HCT116 (cell line): ENCODE data around the gene PWWP2B. TPM values are rescaled to one million over a fixed set of nuclear protein-coding genes. Genes with fewer than 3 reads are reported as not detected.

Experiments
- ATAC-seq: fragments of 200-7000 bp; cut with Tn5 transposase; 2 replicates; pipeline ENCODE4 v1.9.1; 2020; ENCODE audit warnings: mild to moderate bottlenecking, moderate library complexity
- Bru-seq: library from RNA; stranded (reverse); fragments of 400-500 nt; gene quantifications from one replicate; lab custom pipeline; 2021; lab: Mats Ljungman, UMichigan
- BruChase-seq, 2 experiments: library from RNA; stranded (reverse); fragments of 400-500 nt; gene quantifications; one replicate each; lab custom pipeline; 2021; lab: Mats Ljungman, UMichigan
- BruUV-seq: library from RNA; stranded (reverse); fragments of 400-500 nt; replicated peaks from 2 replicates; lab custom pipeline; 2021; lab: Mats Ljungman, UMichigan
- CTCF ChIA-PET: fragments of 300-600 bp; sonication (Branson Sonifier 250); formaldehyde crosslinking; loops from one replicate; lab custom pipeline; 2021; ENCODE audit warnings: antibody characterized with exemption; lab: Charles Lee
- POLR2A ChIA-PET: fragments of 300-600, 350-600 bp; sonication (Branson Sonifier 250); formaldehyde crosslinking; loops from one replicate; lab custom pipeline; 2021; ENCODE audit warnings: antibody characterized with exemption; lab: Charles Lee
- RAD21 ChIA-PET, 2 experiments: fragments of 300-600 bp; sonication (Branson Sonifier 250); formaldehyde crosslinking; loops; one replicate each; lab custom pipeline; 2023; ENCODE audit warnings: low total read pairs in 2 of 2; ENCODE audit not compliant: uncharacterized antibody in 2 of 2, unreplicated experiment in 2 of 2, low non-redundant PET in 1 of 2; lab: Charles Lee
- DNase-seq: peaks from one replicate; pipeline ENCODE4 v3.0.0-alpha.2; 2010; ENCODE audit warnings: low read depth, low spot score
- H2AFZ ChIP-seq: fragments of 200-600 bp; shearing (Covaris generic), sonication (generic); 2 replicates; pipeline ENCODE4 v1.6.1; 2017; ENCODE audit warnings: low read depth, mixed run types, mixed read lengths, antibody characterized with exemption, low read length; ENCODE audit not compliant: poor library complexity, severe bottlenecking
- H3K27ac ChIP-seq: 2 replicates; pipeline ENCODE4 v1.5.1; 2012; ENCODE audit warnings: low read depth, low read length
- H3K27me3 ChIP-seq: fragments of 200-600 bp; sonication (generic); 2 replicates; pipeline ENCODE4 v1.6.1; 2016; ENCODE audit warnings: mixed run types, low read length, mixed read lengths; ENCODE audit not compliant: insufficient read depth
- H3K36me3 ChIP-seq, 2 experiments: fragments of 200-500 bp in 1 of 2; fragments of 200-600 bp in 1 of 2; sonication (Bioruptor generic) in 1 of 2; sonication (generic) in 1 of 2; 2 replicates each; pipeline versions ENCODE4 v1.5.1 to v1.6.1; 2014 to 2016; ENCODE audit warnings: low read length in 2 of 2, inconsistent platforms in 1 of 2, mixed read lengths in 1 of 2, mixed run types in 1 of 2; ENCODE audit not compliant: insufficient read depth in 2 of 2, control insufficient read depth in 1 of 2
- H3K4me1 ChIP-seq, 2 experiments: fragments of 200-600 bp in 1 of 2; sonication (generic) in 1 of 2; 2 replicates each; pipeline versions ENCODE4 v1.5.1 to v1.6.1; 2012 to 2017; ENCODE audit warnings: low read length in 2 of 2, inconsistent platforms in 1 of 2, mild to moderate bottlenecking in 1 of 2, mixed read lengths in 1 of 2, mixed run types in 1 of 2, moderate library complexity in 1 of 2; ENCODE audit not compliant: insufficient read depth in 2 of 2, control insufficient read depth in 1 of 2
- H3K4me2 ChIP-seq: fragments of 200-600 bp; sonication (generic); 2 replicates; pipeline ENCODE4 v1.6.1; 2017; ENCODE audit warnings: mixed run types, low read length, mixed read lengths
- H3K4me3 ChIP-seq, 2 experiments: fragments of 200-600 bp in 1 of 2; sonication (generic) in 1 of 2; replicated peaks in 1 of 2; 2 replicates each; pipeline ENCODE4 v1.5.1; 2011 to 2016; ENCODE audit warnings: low read length in 2 of 2, control low read depth in 1 of 2, low read depth in 1 of 2, mild to moderate bottlenecking in 1 of 2, mixed read lengths in 1 of 2, mixed run types in 1 of 2
- H3K79me2 ChIP-seq: fragments of 200-600 bp; sonication (generic); 2 replicates; pipeline ENCODE4 v1.6.1; 2017; ENCODE audit warnings: mild to moderate bottlenecking, mixed run types, low read length, moderate library complexity, mixed read lengths; ENCODE audit not compliant: insufficient read depth
- H3K9ac ChIP-seq: fragments of 200-600 bp; sonication (generic); 2 replicates; pipeline ENCODE4 v1.6.1; 2016; ENCODE audit warnings: low read length, mixed read lengths
- H3K9me2 ChIP-seq: fragments of 200-600 bp; sonication (generic), shearing (Covaris generic); 2 replicates; pipeline ENCODE4 v1.6.1; 2017; ENCODE audit warnings: mixed run types, mild to moderate bottlenecking, moderate library complexity; ENCODE audit not compliant: insufficient read depth
- H3K9me3 ChIP-seq, 2 experiments: fragments of 200-500 bp in 1 of 2; fragments of 200-600 bp in 1 of 2; sonication (Bioruptor generic) in 1 of 2; sonication (generic) in 1 of 2; 2 replicates each; pipeline ENCODE4 v1.6.1; 2014 to 2017; ENCODE audit warnings: low read length in 2 of 2, mixed read lengths in 2 of 2, inconsistent platforms in 1 of 2, low read depth in 1 of 2, mild to moderate bottlenecking in 1 of 2, mixed run types in 1 of 2, moderate library complexity in 1 of 2; ENCODE audit not compliant: control insufficient read depth in 1 of 2, insufficient read depth in 1 of 2
- H4K20me1 ChIP-seq: fragments of 200-600 bp; sonication (generic), shearing (Covaris generic); 2 replicates; pipeline ENCODE4 v1.6.1; 2017; ENCODE audit warnings: mixed run types, mild to moderate bottlenecking, moderate library complexity; ENCODE audit not compliant: insufficient read depth
- CBX3 ChIP-seq: IDR thresholded peaks from 2 replicates; pipeline ENCODE4 v1.6.1; 2012; ENCODE audit warnings: low read depth
- CTCF ChIP-seq, 3 experiments: fragments of 200-600 bp in 1 of 3; sonication (generic) in 1 of 3; IDR thresholded peaks in 2 of 3; conservative IDR thresholded peaks in 1 of 3; 2 replicates each; pipeline ENCODE4 v1.5.1; 2012 to 2017; ENCODE audit warnings: low read depth in 2 of 3, low read length in 2 of 3, antibody characterized with exemption in 1 of 3, borderline replicate concordance in 1 of 3, control low read depth in 1 of 3, mild to moderate bottlenecking in 1 of 3, mixed read lengths in 1 of 3, mixed run types in 1 of 3, moderate library complexity in 1 of 3; ENCODE audit not compliant: insufficient read depth in 1 of 3
- ELF1 ChIP-seq: IDR thresholded peaks from 2 replicates; pipeline ENCODE4 v1.6.1; 2012; ENCODE audit warnings: low read depth, borderline replicate concordance
- EZH2 ChIP-seq: fragments of 200-600 bp; sonication (generic); IDR thresholded peaks from 2 replicates; pipeline ENCODE4 v1.6.1; 2017; ENCODE audit warnings: antibody characterized with exemption, mixed run types
- FOSL1 ChIP-seq: IDR thresholded peaks from 2 replicates; pipeline ENCODE4 v1.6.1; 2012; ENCODE audit warnings: low read depth
- MAX ChIP-seq: IDR thresholded peaks from 2 replicates; pipeline ENCODE4 v1.6.1; 2012
- POLR2A ChIP-seq: IDR thresholded peaks from 2 replicates; pipeline ENCODE4 v1.7.0; 2011; ENCODE audit warnings: borderline replicate concordance; ENCODE audit not compliant: insufficient read depth, insufficient read length; ENCODE audit errors: extremely low read depth
- POLR2AphosphoS5 ChIP-seq: IDR thresholded peaks from 2 replicates; pipeline ENCODE4 v1.6.1; 2011; ENCODE audit warnings: mild to moderate bottlenecking, low read depth, low read length, moderate library complexity
- REST ChIP-seq: IDR thresholded peaks from 2 replicates; pipeline ENCODE4 v1.6.1; 2012; ENCODE audit warnings: low read depth
- SIN3A ChIP-seq: IDR thresholded peaks from 2 replicates; pipeline ENCODE4 v1.6.1; 2012; ENCODE audit warnings: low read depth
- SP1 ChIP-seq: IDR thresholded peaks from 2 replicates; pipeline ENCODE4 v1.6.1; 2012; ENCODE audit warnings: low read depth
- SRF ChIP-seq: IDR thresholded peaks from 2 replicates; pipeline ENCODE4 v1.6.1; 2012; ENCODE audit warnings: low read depth
- YY1 ChIP-seq: IDR thresholded peaks from 2 replicates; pipeline ENCODE4 v1.6.1; 2011; ENCODE audit warnings: low read length, low read depth, moderate library complexity, mild to moderate bottlenecking; ENCODE audit not compliant: insufficient replicate concordance; ENCODE audit errors: extremely low read depth
- ZNF274 ChIP-seq: fragments of 200-500 bp; sonication (Bioruptor generic); IDR thresholded peaks from 2 replicates; pipeline ENCODE4 v1.6.1; 2014; ENCODE audit warnings: mild to moderate bottlenecking, low read depth, low read length, inconsistent platforms
- intact Hi-C: fragments of 100-400 bp; cut with micrococcal nuclease; formaldehyde crosslinking; loops from 2 replicates; pipeline ENCODE4 v1.10.0; 2022
- long read RNA-seq: library from polyadenylated mRNA; unstranded; transcript quantifications from one replicate; pipeline ENCODE4 v2.0.0, GENCODE V29; 2021; ENCODE audit not compliant: unreplicated experiment
- polyA plus RNA-seq: library from polyadenylated mRNA; unstranded; fragments of >200 nt; gene quantifications from 2 replicates; pipeline ENCODE4 v1.2.1, GENCODE V29; 2012; ENCODE audit warnings: missing spikeins
- total RNA-seq: library from RNA; stranded (reverse); gene quantifications from one replicate; pipeline ENCODE4 v1.2.1, GENCODE V29; 2021; ENCODE audit not compliant: unreplicated experiment

Gene PWWP2B
- 13.9 TPM for total RNA-seq
- polyA plus RNA-seq: 7.3 and 7.9 TPM in 2 replicates
- percentile 49 among the genes with signal in this experiment for Bru-seq, nascent RNA
- percentile 47 among the genes with signal in this experiment for BruChase-seq, experiment 1, labeled RNA remaining after a 6-hour chase
- percentile 53 among the genes with signal in this experiment for BruChase-seq, experiment 2, labeled RNA remaining after a 2-hour chase
- long read RNA-seq, transcript PWWP2B-201 (3 exons, 2,651 nt): major isoform, 17 of 31 reads
- long read RNA-seq, partial matches to known transcripts: 8 of 31 reads
- long read RNA-seq, other reads (novel, unspliced or antisense): 5 of 31 reads

- intact Hi-C loops: no loop called here
- CTCF ChIA-PET: no interaction called here
Observed at GRCh38 chr10:132397036-132397541, at the start of gene PWWP2B. Gene PWWP2B, plus strand, starts transcription at chr10:132397200. Its CDS starts 27 bp downstream, at chr10:132397227.

GRCh38 chr10:132347211-132347930 lies 49.6 kb upstream of the PWWP2B start:
- ChIA-PET POLR2A (no interaction called here), CTCF (no interaction called here), RAD21 (no interaction called here)
- Histone ChIP-seq H3K27ac (no peak overlapping the region), H3K27me3 (no peaks in the 10 kb centered on the region), H3K9me3 (no peaks in the 10 kb centered on the region), H4K20me1 (no peaks in the 10 kb centered on the region), H3K4me1 (no peaks in the 10 kb centered on the region), H3K4me3 (no peak overlapping the region), H2AFZ (no peak overlapping the region), H3K4me2 (no peak overlapping the region), H3K9ac (no peak overlapping the region), H3K36me3 (no peaks in the 10 kb centered on the region), H3K9me2 (no peaks in the 10 kb centered on the region), H3K79me2 (no peaks in the 10 kb centered on the region)
- BruUV-seq: no TSS peak
- intact Hi-C loops: no loop called here
- ATAC-seq (no peak), DNase-seq (no peak)
- TF ChIP-seq MAX: no peak
- TF ChIP-seq SRF: no peak
- no peak for TF ChIP-seq SP1
- no peak for TF ChIP-seq CTCF (IDR thresholded peaks at IDR 0.05 in 2 of 3, conservative IDR thresholded peaks at IDR 0.05 in 1 of 3; ENCODE audit: borderline replicate concordance in 1 of 3, insufficient read depth in 1 of 3, low read depth in 2 of 3, low read length in 2 of 3)
- no peak for TF ChIP-seq YY1
- TF ChIP-seq EZH2: no peak
- no peak for TF ChIP-seq REST
- no peak for TF ChIP-seq SIN3A

More at GRCh38 chr10:132397036-132397541, at the start of gene PWWP2B:
- Histone ChIP-seq H3K4me3 (peak within 1 kb of the TSS; percentile 60 to 63), H3K9me2 (no peaks in the 10 kb centered on the region), H2AFZ (no peak within 1 kb of the TSS), H3K9me3 (no peaks in the 10 kb centered on the region), H3K36me3 (no peaks in the 10 kb centered on the region), H3K4me1 (peaks cover 11 to 36% of the 10 kb centered on the region in 2 experiments), H3K79me2 (peaks cover 39% of the 10 kb centered on the region), H3K4me2 (peak within 1 kb of the TSS; percentile 82), H3K27me3 (no peaks in the 10 kb centered on the region), H3K9ac (peak within 1 kb of the TSS; percentile 79), H4K20me1 (no peaks in the 10 kb centered on the region), H3K27ac (peak within 1 kb of the TSS; percentile 79)
- ChIA-PET RAD21 (no interaction called here), POLR2A (no interaction called here)
- TF ChIP-seq SIN3A (no peak), SP1 (no peak), POLR2A (no peak), FOSL1 (no peak), ZNF274 (no peak), POLR2AphosphoS5 (no peak), ELF1 (no peak), CBX3 (no peak)
- no peak for DNase-seq
- peak; percentile 46 for ATAC-seq
- BruUV-seq: no TSS peak
